ENCODE results near the gene CBFA2T2.
"Not testable (repeated sequence)": the region's sequence is repeated elsewhere in the genome, so short reads cannot be mapped to it uniquely, and the experiment has no call there.

Gene CBFA2T2

GRCh38 chr20:33576432-33577125, 86.7 kb downstream of the CBFA2T2 start:
- ATAC-seq (no peak), DNase-seq (no peak)

DNA sequence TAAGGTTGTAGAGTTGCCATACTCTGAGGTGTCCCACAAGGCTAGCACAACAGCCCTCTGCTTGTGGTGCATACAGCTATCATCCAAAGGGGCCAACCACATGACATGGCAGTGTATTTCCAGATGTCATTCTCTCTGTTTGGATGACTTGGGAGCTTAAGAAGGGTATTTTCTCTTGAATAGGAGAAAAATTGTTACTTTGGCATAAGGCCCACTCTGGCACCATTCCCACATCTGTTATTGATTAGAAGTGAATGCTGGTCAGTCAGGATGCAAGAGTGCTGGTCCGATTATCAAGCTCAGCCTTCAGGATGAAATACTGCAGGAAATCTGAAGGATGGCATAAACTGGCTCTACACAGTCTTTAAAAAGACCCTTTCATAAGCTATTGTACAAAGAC, 88.6 kb downstream of the CBFA2T2 start:
- DNase-seq (no peak), ATAC-seq (no peak)

GRCh38 chr20:33583143-33583542, 93.2 kb downstream of the CBFA2T2 start:
- ATAC-seq (no peak), DNase-seq (no peak)

DNA sequence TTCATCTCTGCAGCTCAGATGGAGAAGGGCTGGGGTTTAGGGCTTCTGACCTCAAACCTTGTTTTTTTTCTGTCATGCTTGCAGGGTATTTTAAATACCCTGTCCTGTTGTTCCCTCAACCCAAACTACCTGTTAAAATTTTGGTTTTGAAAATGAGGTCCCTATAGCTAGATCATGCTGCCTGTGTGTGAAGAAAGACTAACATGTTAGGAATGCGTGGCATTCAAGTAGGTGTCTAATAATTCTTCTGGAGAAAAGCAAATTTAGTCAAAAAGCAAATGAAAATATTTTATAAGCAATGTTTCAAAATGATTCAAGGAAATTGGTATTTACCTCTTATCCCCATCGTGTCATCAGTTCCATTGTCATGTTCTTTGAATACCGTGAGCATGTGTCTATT, 95.1 kb downstream of the CBFA2T2 start:
- no peak for ATAC-seq
- DNase-seq = no peak

DNA sequence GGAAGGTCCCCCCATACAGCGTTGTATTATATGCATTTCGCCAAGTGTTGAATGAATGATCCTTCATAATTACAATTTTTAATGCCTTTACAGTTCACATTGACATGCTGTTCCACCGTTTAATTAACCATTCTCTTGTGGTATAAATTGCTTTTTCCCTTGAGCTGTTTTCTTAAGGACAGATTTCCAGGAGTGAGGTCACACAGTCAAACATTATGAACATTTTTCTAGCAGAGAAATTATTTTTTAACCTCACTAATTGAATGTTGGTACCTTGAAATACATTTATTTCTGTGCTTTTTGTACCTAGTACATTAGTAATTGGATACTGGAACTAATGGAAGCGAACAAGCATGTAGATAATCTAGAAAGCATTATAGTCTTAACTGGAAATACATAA, 95.5 kb downstream of the CBFA2T2 start:
- ATAC-seq = no peak
- DNase-seq = no peak

DNA sequence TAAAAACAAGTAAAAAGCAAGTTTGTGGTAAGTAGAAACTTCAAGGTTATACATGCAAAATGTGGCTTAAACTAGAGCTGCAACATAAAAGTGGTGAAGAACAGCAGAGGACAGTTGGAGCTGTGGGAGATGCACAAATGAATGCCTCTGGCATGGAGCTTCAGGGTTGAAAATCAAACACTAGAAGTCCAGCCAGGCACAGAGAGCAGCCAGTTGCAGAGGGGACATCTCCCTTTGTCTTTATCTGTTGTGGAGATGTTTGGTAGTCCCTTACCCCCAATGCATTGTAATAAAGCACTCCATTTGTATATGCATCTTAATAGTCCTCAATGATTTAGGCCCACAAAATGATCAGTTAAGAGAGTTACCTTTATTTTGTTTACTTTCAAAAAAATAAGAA, 99.2 kb downstream of the CBFA2T2 start:
- DNase-seq (no peak), ATAC-seq (no peak)

DNA sequence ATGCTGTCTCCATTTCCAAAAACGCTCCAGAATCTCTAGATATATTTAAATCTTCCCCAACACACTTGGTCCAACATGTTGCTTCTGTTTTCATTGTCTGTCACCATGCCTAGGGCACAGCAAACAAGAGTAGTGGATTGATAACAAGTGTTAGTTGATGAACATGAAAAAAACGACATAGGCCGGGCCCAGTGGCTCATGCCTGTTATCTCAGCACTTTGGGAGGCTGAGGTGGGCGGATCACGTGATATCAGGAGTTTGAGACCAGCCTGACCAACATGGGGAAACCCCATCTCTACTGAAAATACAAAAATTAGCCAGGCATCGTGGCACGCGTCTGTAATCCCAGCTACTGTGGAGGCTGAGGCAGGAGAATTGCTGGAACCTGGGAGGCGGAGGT, 102.0 kb downstream of the CBFA2T2 start:
- ATAC-seq = not testable (repeated sequence)
- DNase-seq = peak; percentile 66

- no peak for DNase-seq
- no peak for ATAC-seq
Measured at GRCh38 chr20:33594743-33595142, 104.8 kb downstream of the CBFA2T2 start.

GRCh38 chr20:33600414-33600813, 110.5 kb downstream of the CBFA2T2 start:
- DNase-seq (no peak), ATAC-seq (no peak)

DNA sequence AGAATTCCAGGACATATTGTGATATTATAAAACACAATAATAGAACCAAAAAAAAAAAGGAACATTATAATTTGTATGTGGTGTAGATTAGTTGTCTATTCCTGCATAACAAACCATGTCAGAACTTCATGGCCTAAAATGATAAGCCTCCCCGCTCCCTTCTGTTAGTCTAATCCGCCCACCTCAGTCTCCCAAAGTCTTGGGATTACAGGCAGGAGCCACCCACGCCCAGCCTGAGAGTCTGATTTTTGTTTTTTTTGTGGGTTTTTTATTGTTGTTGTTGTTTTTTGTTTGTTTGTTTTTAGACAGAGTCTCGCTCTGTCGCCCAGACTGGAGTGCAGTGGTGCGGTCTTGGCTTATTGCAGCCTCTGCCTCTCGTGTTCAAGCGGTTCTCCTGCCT, 111.1 kb downstream of the CBFA2T2 start:
- ATAC-seq = no peak
- DNase-seq = no peak

- DNase-seq (no peak), ATAC-seq (no peak)
Measured at GRCh38 chr20:33601861-33602260, 112.0 kb downstream of the CBFA2T2 start.

DNA sequence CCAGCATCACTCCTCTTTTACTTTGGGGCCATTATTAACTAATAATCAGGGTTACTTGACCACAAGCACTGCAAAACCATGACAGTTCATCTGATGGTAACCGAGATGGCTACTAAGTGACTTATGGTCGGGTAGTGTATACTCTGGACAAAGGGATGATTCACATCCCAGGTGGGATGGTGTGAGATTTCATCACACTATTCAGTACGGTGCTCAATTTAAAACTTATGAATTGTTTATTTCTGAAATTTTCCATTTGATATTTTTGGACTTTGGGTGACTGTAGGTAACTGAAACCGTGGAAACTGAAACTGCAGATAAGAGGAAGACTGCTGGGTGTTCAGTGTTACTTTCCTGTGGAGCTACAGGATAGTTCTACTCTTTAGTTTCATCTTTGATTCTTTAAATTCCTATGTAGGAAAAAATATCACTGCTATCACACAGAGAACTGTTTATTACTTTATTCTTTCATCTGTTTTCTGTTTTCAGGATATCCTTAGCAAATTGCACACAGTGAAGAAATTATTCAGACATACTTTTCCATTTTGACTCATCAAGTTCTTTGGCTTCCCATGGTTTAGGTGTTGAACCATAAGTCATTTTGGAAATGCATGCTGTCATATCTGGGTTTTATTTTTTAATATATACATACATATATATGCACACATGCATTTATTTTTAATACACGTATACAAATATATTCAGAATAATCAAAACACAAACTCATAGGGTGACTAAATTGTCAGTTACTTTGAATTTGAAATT, 113.1 kb downstream of the CBFA2T2 start:
- DNase-seq (no peak), ATAC-seq (peak; percentile 84)

- no peak for ATAC-seq
Measured at GRCh38 chr20:33604084-33604990, 114.4 kb downstream of the CBFA2T2 start.

GRCh38 chr20:33604991-33605370, 115.1 kb downstream of the CBFA2T2 start:
- ATAC-seq = no peak

More at GRCh38 chr20:33604084-33604990, 114.4 kb downstream of the CBFA2T2 start:
- DNase-seq = no peak

DNA sequence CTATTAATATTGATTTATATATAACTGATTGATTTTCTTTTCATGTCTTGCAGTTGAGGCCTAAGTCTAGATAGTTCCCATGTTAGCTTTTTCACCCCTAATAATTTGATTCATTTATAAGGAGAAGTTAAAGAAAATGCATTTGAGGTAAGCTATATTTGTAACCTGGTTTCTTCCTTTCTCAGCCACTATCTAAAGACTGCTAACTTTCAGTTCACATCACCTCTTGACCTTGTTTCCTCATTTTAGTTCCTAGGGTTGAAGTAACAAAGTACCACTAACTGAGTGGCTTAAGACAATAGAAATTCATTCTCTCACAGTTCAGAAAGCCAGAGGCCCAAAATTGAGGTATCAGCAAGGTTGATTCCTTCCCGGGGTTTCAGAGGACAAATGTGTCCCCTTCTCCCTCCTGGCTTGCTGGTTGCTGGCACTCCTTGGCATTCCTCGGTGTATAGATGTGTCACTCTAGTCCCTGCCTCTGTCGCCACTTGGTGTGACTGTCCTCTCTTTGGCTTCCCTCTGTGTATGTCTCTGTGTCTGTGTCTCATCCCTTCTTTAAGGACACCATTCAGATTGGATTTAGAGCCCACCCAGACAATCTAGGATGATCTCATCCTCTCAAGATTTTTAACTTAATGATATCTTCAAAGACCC, 116.3 kb downstream of the CBFA2T2 start:
- no peak for ATAC-seq
- no peak for DNase-seq

More at GRCh38 chr20:33604991-33605370, 115.1 kb downstream of the CBFA2T2 start:
- DNase-seq = no peak

DNA sequence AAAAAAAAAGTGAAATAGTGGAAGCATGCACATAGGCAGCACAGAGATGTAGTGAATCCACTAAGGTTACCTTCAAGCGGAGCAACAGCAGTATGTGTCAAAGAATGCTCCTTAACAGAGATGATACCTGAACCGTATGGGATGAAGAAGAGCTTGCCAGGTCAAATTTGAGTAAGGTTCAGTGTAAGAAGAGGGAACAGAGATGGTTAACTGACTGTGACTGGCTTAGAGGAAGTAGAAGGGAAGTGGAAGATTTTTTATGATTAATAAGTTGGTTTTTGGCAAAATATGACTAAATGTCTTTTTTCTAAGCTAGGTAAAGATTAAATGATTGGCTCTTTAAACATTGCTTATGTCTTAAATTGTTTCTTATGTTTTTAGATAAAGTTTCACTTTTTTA, 119.6 kb downstream of the CBFA2T2 start:
- ATAC-seq = no peak
- DNase-seq = no peak

- ATAC-seq (no peak), DNase-seq (no peak)
Measured at GRCh38 chr20:33611106-33611505, 121.2 kb downstream of the CBFA2T2 start.

DNA sequence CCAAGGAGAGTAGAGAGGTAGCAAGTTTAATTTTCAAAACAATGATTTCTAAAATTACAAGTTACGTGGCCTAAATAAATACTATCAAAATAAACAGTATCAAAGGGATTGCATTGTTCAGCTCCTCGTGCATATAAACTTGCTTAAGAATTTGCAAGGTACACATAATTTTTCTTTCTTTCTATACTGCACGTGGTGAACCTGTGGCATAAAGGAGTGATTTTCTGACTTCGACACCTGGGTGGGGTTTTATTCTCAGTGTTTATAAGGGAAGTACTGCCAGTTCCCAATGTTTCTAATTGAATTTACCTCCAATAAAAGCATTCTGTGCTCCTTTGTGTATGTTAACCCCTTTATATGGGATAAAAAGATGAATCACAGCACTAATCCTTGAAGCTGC, 122.1 kb downstream of the CBFA2T2 start:
- DNase-seq (no peak), ATAC-seq (no peak)

DNA sequence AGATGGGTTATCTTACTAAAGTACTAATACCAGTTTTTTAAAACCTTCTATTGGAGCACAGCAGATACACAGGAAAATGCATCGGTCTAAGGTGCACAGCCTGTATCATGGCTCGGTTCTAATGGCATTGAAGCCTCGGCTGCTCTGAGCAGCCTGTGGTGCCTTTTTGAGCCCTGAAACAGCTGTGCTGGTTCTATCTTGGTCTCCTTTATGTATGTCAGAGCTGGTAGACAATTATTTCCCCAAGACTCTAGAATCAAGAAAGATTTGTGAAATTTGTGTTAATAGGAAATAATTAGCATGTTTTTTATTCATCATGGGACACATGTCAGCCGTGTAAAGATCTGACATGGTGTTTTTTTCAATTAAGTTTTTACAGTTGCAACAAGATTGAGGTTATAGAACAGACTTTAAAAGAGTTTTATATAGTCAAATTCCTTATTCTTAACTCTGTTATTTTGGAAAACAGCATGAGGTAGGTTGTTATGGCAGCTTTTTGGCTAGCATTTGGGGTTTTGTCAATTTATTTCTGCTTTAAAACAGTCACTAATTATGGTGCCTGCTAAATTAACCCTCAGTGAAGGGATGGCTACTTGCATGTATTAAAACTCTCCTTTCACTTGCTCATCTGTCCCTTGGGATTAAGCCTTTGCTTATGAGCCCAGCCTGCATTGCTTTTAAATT, 132.0 kb downstream of the CBFA2T2 start:
- ATAC-seq (no peak), DNase-seq (no peak)

GRCh38 chr20:33622705-33623365, 132.9 kb downstream of the CBFA2T2 start:
- no peak for ATAC-seq
- DNase-seq = no peak

- ATAC-seq (peak; percentile 73), DNase-seq (no peak)
Measured at GRCh38 chr20:33624399-33624798, 134.5 kb downstream of the CBFA2T2 start.

Data from stimulated activated naive CD8-positive, alpha-beta T cell treated with anti-CD3 and anti-CD28 coated beads, Interleukin-15, Interleukin-2, amounts not matched to agents 100 U/mL and 50 U/mL, for 24 hours (primary cell).